IMR-90 (cell line): ENCODE results near the gene CES2. TPM values are rescaled to one million over a fixed set of nuclear protein-coding genes. Genes with fewer than 3 reads are reported as not detected.

Experiments
- ATAC-seq: fragments of 200-7000 bp; cut with Tn5 transposase; 2 replicates; pipeline ENCODE4 v1.9.1; 2020; ENCODE audit warnings: low read depth, mild to moderate bottlenecking, moderate library complexity
- BruUV-seq: library from RNA; stranded (reverse); fragments of 400-500 nt; replicated peaks from 2 replicates; lab custom pipeline; 2021; lab: Mats Ljungman, UMichigan
- CTCF ChIA-PET: fragments of 300-600 bp; formaldehyde crosslinking; extraction: SDS; loops from one replicate; lab custom pipeline; 2021; ENCODE audit warnings: antibody characterized with exemption; lab: Yijun Ruan, JAX
- POLR2A ChIA-PET: fragments of 300-600 bp; sonication (Branson Sonifier 250); formaldehyde crosslinking; loops from one replicate; lab custom pipeline; 2022; ENCODE audit warnings: antibody characterized with exemption; ENCODE audit not compliant: unreplicated experiment; lab: Charles Lee
- DNase-seq: peaks from one replicate; pipeline ENCODE4 v3.0.0; 2013
- H2AFZ ChIP-seq: replicated peaks from 2 replicates; pipeline ENCODE3; 2013; ENCODE audit warnings: low read length, mild to moderate bottlenecking; ENCODE audit not compliant: poor library complexity
- H2AK5ac ChIP-seq: 2 replicates; pipeline ENCODE4 v1.6.1; 2013; ENCODE audit warnings: low read depth, low read length, inconsistent platforms
- H2AK9ac ChIP-seq: replicated peaks from 2 replicates; pipeline ENCODE3; 2013; ENCODE audit warnings: mild to moderate bottlenecking, low read depth, low read length, moderate library complexity; ENCODE audit not compliant: poor library complexity
- H2BK120ac ChIP-seq: 2 replicates; pipeline ENCODE4 v1.6.1; 2013; ENCODE audit warnings: low read depth, low read length, inconsistent platforms
- H2BK15ac ChIP-seq: 3 replicates; pipeline ENCODE4 v1.6.1; 2013; ENCODE audit warnings: low read depth, low read length, inconsistent platforms
- H2BK20ac ChIP-seq: 2 replicates; pipeline ENCODE4 v1.6.1; 2013; ENCODE audit warnings: low read depth, mild to moderate bottlenecking, inconsistent platforms, low read length, moderate library complexity
- H2BK5ac ChIP-seq: 2 replicates; pipeline ENCODE4 v1.6.1; 2013; ENCODE audit warnings: mild to moderate bottlenecking, low read depth, low read length, inconsistent platforms; ENCODE audit not compliant: poor library complexity, severe bottlenecking
- H3K14ac ChIP-seq: replicated peaks from 2 replicates; pipeline ENCODE4 v1.6.1; 2013; ENCODE audit warnings: low read depth, low read length, inconsistent platforms
- H3K18ac ChIP-seq: 2 replicates; pipeline ENCODE4 v1.6.1; 2013; ENCODE audit warnings: low read depth, low read length, control low read depth
- H3K23ac ChIP-seq: 2 replicates; pipeline ENCODE4 v1.6.1; 2013; ENCODE audit warnings: low read depth, low read length, inconsistent platforms
- H3K27ac ChIP-seq: 2 replicates; pipeline ENCODE4 v1.5.1; 2013; ENCODE audit warnings: mild to moderate bottlenecking, control low read depth, low read length; ENCODE audit not compliant: insufficient read depth
- H3K27me3 ChIP-seq: 2 replicates; pipeline ENCODE4 v1.6.1; 2013; ENCODE audit warnings: low read length; ENCODE audit not compliant: control insufficient read depth, insufficient read depth
- H3K36me3 ChIP-seq: 2 replicates; pipeline ENCODE4 v1.6.1; 2013; ENCODE audit warnings: low read length, mixed read lengths; ENCODE audit not compliant: control insufficient read depth, insufficient read depth
- H3K4ac ChIP-seq: 2 replicates; pipeline ENCODE4 v1.6.1; 2013; ENCODE audit warnings: low read depth, low read length, inconsistent platforms
- H3K4me1 ChIP-seq: 2 replicates; pipeline ENCODE4 v1.6.1; 2013; ENCODE audit warnings: low read length, mixed read lengths; ENCODE audit not compliant: control insufficient read depth, insufficient read depth
- H3K4me2 ChIP-seq: 2 replicates; pipeline ENCODE4 v1.6.1; 2013; ENCODE audit warnings: low read depth, mild to moderate bottlenecking, control low read depth, low read length, moderate library complexity
- H3K4me3 ChIP-seq: 2 replicates; pipeline ENCODE4 v1.5.1; 2013; ENCODE audit warnings: low read depth, mild to moderate bottlenecking, control low read depth, low read length, moderate library complexity; ENCODE audit not compliant: insufficient read depth
- H3K56ac ChIP-seq: 2 replicates; pipeline ENCODE4 v1.6.1; 2013; ENCODE audit warnings: low read length, inconsistent platforms; ENCODE audit not compliant: insufficient read depth; ENCODE audit errors: extremely low read depth
- H3K79me1 ChIP-seq, 2 experiments: 2 replicates each; pipeline ENCODE4 v1.6.1; 2013; ENCODE audit warnings: low read length in 2 of 2, inconsistent platforms in 1 of 2, low read depth in 1 of 2
- H3K9ac ChIP-seq: 2 replicates; pipeline ENCODE4 v1.6.1; 2013; ENCODE audit warnings: low read depth, low read length, control low read depth
- H3K9me1 ChIP-seq: 2 replicates; pipeline ENCODE4 v1.6.1; 2013; ENCODE audit warnings: low read length, inconsistent platforms; ENCODE audit not compliant: insufficient read depth
- H3K9me3 ChIP-seq: 2 replicates; pipeline ENCODE4 v1.6.1; 2013; ENCODE audit warnings: low read length; ENCODE audit not compliant: control insufficient read depth, insufficient read depth
- H4K20me1 ChIP-seq: 2 replicates; pipeline ENCODE4 v1.6.1; 2013; ENCODE audit warnings: low read length, inconsistent platforms; ENCODE audit not compliant: insufficient read depth
- H4K5ac ChIP-seq: 2 replicates; pipeline ENCODE4 v1.6.1; 2013; ENCODE audit warnings: mild to moderate bottlenecking, low read depth, low read length, control low read depth
- H4K8ac ChIP-seq, 2 experiments: 2 replicates each; pipeline ENCODE4 v1.6.1; 2013; ENCODE audit warnings: low read depth in 2 of 2, low read length in 2 of 2, control low read depth in 1 of 2, inconsistent platforms in 1 of 2
- H4K91ac ChIP-seq: 2 replicates; pipeline ENCODE4 v1.6.1; 2013; ENCODE audit warnings: low read depth, low read length, inconsistent platforms; ENCODE audit not compliant: insufficient read depth
- CEBPB ChIP-seq: IDR thresholded peaks from 2 replicates; pipeline ENCODE4 v1.6.1; 2012; ENCODE audit warnings: low read depth, low read length, improper control_type of control experiment
- FOS ChIP-seq: fragments of 150-350 bp; IDR thresholded peaks from 2 replicates; pipeline ENCODE4 v1.6.1; 2016; ENCODE audit warnings: low read depth, low read length
- MAZ ChIP-seq: IDR thresholded peaks from 2 replicates; pipeline ENCODE4 v1.6.1; 2012; ENCODE audit warnings: low read depth, mild to moderate bottlenecking, low read length, improper control_type of control experiment, moderate library complexity, borderline replicate concordance
- NFE2L2 ChIP-seq: fragments of 150-350 bp; IDR thresholded peaks from 2 replicates; pipeline ENCODE4 v1.6.1; 2016; ENCODE audit warnings: low read depth, mild to moderate bottlenecking, low read length
- POLR2A ChIP-seq: IDR thresholded peaks from 2 replicates; pipeline ENCODE4 v1.6.1; 2012; ENCODE audit warnings: mild to moderate bottlenecking, low read depth, low read length
- RAD21 ChIP-seq: IDR thresholded peaks from 2 replicates; pipeline ENCODE4 v1.6.1; 2012; ENCODE audit warnings: low read length, improper control_type of control experiment
- RFX5 ChIP-seq: IDR thresholded peaks from 2 replicates; pipeline ENCODE4 v1.8.0; 2012; ENCODE audit warnings: low read depth, mild to moderate bottlenecking, low read length, moderate library complexity
- WGBS, 2 experiments: methylation state at CpG; one replicate each; pipeline versions ENCODE4 v1.1.5 to v1.1.7; 2013; ENCODE audit warnings: missing lambda C conversion rate in 2 of 2; ENCODE audit not compliant: insufficient read length in 1 of 2; ENCODE audit errors: extremely low coverage in 2 of 2; 5-methylcytosine and 5-hydroxymethylcytosine counted together
- dilution Hi-C: fragments of 300-500 bp; cut with HindIII; formaldehyde crosslinking; loops from one replicate; pipeline ENCODE4 v1.14.3; 2018; ENCODE audit warnings: low sequenced_read_pairs; ENCODE audit not compliant: unreplicated experiment
- in situ Hi-C: fragments of 300-500 bp; cut with MboI; formaldehyde crosslinking; loops from 3 replicates; pipeline ENCODE4 v1.14.3; 2019; ENCODE audit warnings: low sequenced_read_pairs, inconsistent platforms, mixed read lengths
- intact Hi-C: fragments of 100-400 bp; cut with micrococcal nuclease; formaldehyde crosslinking; loops from 2 replicates; pipeline ENCODE4 v1.10.0; 2022
- polyA plus RNA-seq, 3 experiments: library from polyadenylated mRNA; depleted of rRNA; stranded (reverse); fragments of >200 nt; gene quantifications; 2 replicates each; pipeline ENCODE4 v1.2.3, GENCODE V29; 2012; ENCODE audit warnings: low replicate concordance in 1 of 3
- total RNA-seq: library from RNA; depleted of rRNA; stranded (reverse); fragments of >200 nt; gene quantifications from 2 replicates; pipeline ENCODE4 v1.2.3, GENCODE V29; 2012
- TF ChIP-seq, protein P1 (sequence below): fragments of 150-350 bp; IDR thresholded peaks from 2 replicates; pipeline ENCODE4 v1.6.1; 2017; ENCODE audit warnings: mild to moderate bottlenecking, antibody characterized with exemption, low read length, low read depth
- TF ChIP-seq, protein P2 (sequence below): fragments of 150-350 bp; IDR thresholded peaks from 2 replicates; pipeline ENCODE4 v1.6.1; 2016; ENCODE audit warnings: low read depth, mild to moderate bottlenecking, low read length, moderate library complexity, borderline replicate concordance
- TF ChIP-seq, protein P3 (sequence below): conservative IDR thresholded peaks from 2 replicates; pipeline ENCODE4 v1.5.1; 2012; ENCODE audit warnings: mild to moderate bottlenecking, low read depth, low read length, improper control_type of control experiment

Gene CES2
- total and polyA plus RNA-seq, 2 of the 4 experiments (the other 2 are of a cell fraction), result 15.1 to 23.2 TPM

DNA sequence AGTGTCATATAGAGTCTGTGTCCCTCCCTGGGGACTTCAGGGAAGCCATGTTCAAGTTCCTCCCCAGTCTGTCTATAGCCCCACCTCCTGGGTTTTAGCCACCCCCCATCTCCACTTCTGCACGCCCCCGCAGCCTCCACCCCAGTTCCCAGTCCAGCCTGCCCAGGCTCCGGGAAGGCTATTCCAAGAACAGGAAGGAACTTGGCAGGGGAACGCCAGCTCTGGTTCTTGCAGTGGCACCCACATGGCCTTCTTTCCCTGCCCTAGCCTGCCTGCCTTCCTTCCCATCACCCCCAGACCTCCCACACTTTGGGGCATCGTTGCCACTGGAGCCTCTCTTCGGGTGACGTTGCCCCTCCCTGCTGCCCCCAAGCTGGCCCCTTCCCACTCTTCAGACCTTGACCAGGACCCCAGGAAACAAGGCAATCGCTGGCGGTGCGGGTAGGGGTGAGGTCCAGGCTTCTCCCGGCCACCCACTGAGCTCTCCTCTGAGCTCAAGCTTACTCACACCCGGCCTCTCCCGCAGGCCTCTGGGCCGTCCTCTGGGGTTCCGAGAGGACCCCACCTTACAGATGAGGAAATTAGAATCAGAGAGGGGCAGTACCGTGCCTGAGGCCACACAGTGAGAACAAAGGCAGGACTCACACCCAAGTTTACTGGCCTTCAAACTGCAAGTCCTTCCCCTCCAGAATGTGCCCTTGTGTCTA is 43.8 kb downstream of the CES2 start:
- H3K4me3 ChIP-seq, result no peak overlapping the region
- no peaks in the 10 kb centered on the region for H3K79me1 ChIP-seq
- H4K20me1 ChIP-seq, result no peaks in the 10 kb centered on the region
- dilution Hi-C loops (no loop called here), in situ Hi-C loops (no loop called here), intact Hi-C loops (no loop called here)
- H2BK15ac ChIP-seq, result no peak overlapping the region
- H3K18ac ChIP-seq, result no peak overlapping the region
- H2BK120ac ChIP-seq, result no peak overlapping the region
- ChIA-PET POLR2A (no interaction called here), CTCF (interaction anchor here (1.6 kb wide), 1 partner anchor 122 kb away, joined by 5 read pairs; no protein-coding TSS in a partner anchor)
- no peaks in the 10 kb centered on the region; the same call in 1 of the 2 replicates for H3K4me1 ChIP-seq
- no peak overlapping the region; the same call in 1 of the 2 replicates for H3K4ac ChIP-seq
- DNase-seq (no peak), ATAC-seq (peak; percentile 13; the same call in 1 of the 2 replicates)
- peak overlapping the region; percentile 69 for H2AFZ ChIP-seq
- H3K4me2 ChIP-seq, result no peak overlapping the region
- H2BK20ac ChIP-seq, result no peak overlapping the region
- TF ChIP-seq POLR2A (no peak), RAD21 (no peak), CEBPB (no peak), RFX5 (no peak), MAZ (no peak), FOS (no peak), NFE2L2 (no peak)
- TF ChIP-seq, protein P1, sequence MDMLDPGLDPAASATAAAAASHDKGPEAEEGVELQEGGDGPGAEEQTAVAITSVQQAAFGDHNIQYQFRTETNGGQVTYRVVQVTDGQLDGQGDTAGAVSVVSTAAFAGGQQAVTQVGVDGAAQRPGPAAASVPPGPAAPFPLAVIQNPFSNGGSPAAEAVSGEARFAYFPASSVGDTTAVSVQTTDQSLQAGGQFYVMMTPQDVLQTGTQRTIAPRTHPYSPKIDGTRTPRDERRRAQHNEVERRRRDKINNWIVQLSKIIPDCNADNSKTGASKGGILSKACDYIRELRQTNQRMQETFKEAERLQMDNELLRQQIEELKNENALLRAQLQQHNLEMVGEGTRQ, result no peak
- TF ChIP-seq, protein P2, sequence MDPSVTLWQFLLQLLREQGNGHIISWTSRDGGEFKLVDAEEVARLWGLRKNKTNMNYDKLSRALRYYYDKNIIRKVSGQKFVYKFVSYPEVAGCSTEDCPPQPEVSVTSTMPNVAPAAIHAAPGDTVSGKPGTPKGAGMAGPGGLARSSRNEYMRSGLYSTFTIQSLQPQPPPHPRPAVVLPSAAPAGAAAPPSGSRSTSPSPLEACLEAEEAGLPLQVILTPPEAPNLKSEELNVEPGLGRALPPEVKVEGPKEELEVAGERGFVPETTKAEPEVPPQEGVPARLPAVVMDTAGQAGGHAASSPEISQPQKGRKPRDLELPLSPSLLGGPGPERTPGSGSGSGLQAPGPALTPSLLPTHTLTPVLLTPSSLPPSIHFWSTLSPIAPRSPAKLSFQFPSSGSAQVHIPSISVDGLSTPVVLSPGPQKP, result no peak
- TF ChIP-seq, protein P3, sequence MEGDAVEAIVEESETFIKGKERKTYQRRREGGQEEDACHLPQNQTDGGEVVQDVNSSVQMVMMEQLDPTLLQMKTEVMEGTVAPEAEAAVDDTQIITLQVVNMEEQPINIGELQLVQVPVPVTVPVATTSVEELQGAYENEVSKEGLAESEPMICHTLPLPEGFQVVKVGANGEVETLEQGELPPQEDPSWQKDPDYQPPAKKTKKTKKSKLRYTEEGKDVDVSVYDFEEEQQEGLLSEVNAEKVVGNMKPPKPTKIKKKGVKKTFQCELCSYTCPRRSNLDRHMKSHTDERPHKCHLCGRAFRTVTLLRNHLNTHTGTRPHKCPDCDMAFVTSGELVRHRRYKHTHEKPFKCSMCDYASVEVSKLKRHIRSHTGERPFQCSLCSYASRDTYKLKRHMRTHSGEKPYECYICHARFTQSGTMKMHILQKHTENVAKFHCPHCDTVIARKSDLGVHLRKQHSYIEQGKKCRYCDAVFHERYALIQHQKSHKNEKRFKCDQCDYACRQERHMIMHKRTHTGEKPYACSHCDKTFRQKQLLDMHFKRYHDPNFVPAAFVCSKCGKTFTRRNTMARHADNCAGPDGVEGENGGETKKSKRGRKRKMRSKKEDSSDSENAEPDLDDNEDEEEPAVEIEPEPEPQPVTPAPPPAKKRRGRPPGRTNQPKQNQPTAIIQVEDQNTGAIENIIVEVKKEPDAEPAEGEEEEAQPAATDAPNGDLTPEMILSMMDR, result no peak
- H3K9me1 ChIP-seq, result no peaks in the 10 kb centered on the region
- no peak overlapping the region for H2AK9ac ChIP-seq
- H3K27ac ChIP-seq, result no peak overlapping the region
- H3K14ac ChIP-seq, result no peak overlapping the region
- BruUV-seq, result no TSS peak
- H4K91ac ChIP-seq, result no peak overlapping the region
- no peaks in the 10 kb centered on the region for H3K9me3 ChIP-seq
- WGBS, 2 experiments, result 44% methylated on average over 8 of the region's 16 CpGs; no CpG with 5 or more reads in 1 of the 2 experiments
- H3K9ac ChIP-seq, result no peak overlapping the region
- H3K23ac ChIP-seq, result no peak overlapping the region
- no peak overlapping the region for H3K56ac ChIP-seq
- H4K5ac ChIP-seq, result no peak overlapping the region
- no peaks in the 10 kb centered on the region for H3K36me3 ChIP-seq
- no peak overlapping the region for H4K8ac ChIP-seq
- peak overlapping the region; percentile 65 for H2AK5ac ChIP-seq
- no peak overlapping the region for H2BK5ac ChIP-seq
- H3K27me3 ChIP-seq, result no peaks in the 10 kb centered on the region; the same call in 1 of the 2 replicates
